DMS153 (cell line): ENCODE measurements around the gene KPTN.

Experiments
- DNase-seq: peaks from one replicate; lab custom pipeline; 2025; lab: John Stamatoyannopoulos, UW

Gene KPTN

GRCh38 chr19:47467914-47468313, 16.1 kb downstream of the KPTN start:
- DNase-seq = no peak

- no peak for DNase-seq
Observed at GRCh38 chr19:47465957-47466356, 18.1 kb downstream of the KPTN start.

- DNase-seq = no peak
Observed at GRCh38 chr19:47464675-47465419, 19.2 kb downstream of the KPTN start.

- DNase-seq = no peak
Observed at GRCh38 chr19:47461876-47462275, 22.1 kb downstream of the KPTN start.

GRCh38 chr19:47459477-47459876, 24.5 kb downstream of the KPTN start:
- no peak for DNase-seq

- DNase-seq = no peak
Observed at GRCh38 chr19:47458672-47459071, 25.3 kb downstream of the KPTN start.

- DNase-seq = no peak
Observed at GRCh38 chr19:47456721-47457474, 27.1 kb downstream of the KPTN start.

GRCh38 chr19:47450478-47450877, 33.5 kb downstream of the KPTN start:
- DNase-seq = no peak

- DNase-seq = no peak
Observed at GRCh38 chr19:47448360-47448727, 35.7 kb downstream of the KPTN start.

GRCh38 chr19:47447470-47448359, 36.3 kb downstream of the KPTN start:
- peak; percentile 89 for DNase-seq

GRCh38 chr19:47446534-47447469, 37.2 kb downstream of the KPTN start:
- DNase-seq = peak; percentile 87

GRCh38 chr19:47445937-47446402, 38.0 kb downstream of the KPTN start:
- peak; percentile 47 for DNase-seq

- no peak for DNase-seq
Observed at GRCh38 chr19:47445527-47445926, 38.5 kb downstream of the KPTN start.

- no peak for DNase-seq
Observed at GRCh38 chr19:47444388-47444821, 39.6 kb downstream of the KPTN start.

- DNase-seq = no peak
Observed at GRCh38 chr19:47443331-47443730, 40.7 kb downstream of the KPTN start.

GRCh38 chr19:47438793-47439220, 45.2 kb downstream of the KPTN start:
- DNase-seq = no peak

- no peak for DNase-seq
Observed at GRCh38 chr19:47437500-47437899, 46.5 kb downstream of the KPTN start.

- DNase-seq = peak; percentile 66
Observed at GRCh38 chr19:47436712-47437401, 47.2 kb downstream of the KPTN start.

- no peak for DNase-seq
Observed at GRCh38 chr19:47435883-47436417, 48.1 kb downstream of the KPTN start.

- no peak for DNase-seq
Observed at GRCh38 chr19:47435196-47435595, 48.8 kb downstream of the KPTN start.
